ENCODE results near the gene PDLIM1. TPM values are rescaled to one million over a fixed set of nuclear protein-coding genes. Genes with fewer than 3 reads are reported as not detected.
A peak's percentile ranks its signal among the peaks of the same experiment; 100 is the strongest.

Gene PDLIM1
- total RNA-seq, 1 experiment from 2014 or later, result 4.4 TPM

- in situ Hi-C loops (cut with HindIII; ENCODE audit: low pct_unique_long_range_greater_than_20kb, low sequenced_read_pairs), result no loop called here
- no peak for DNase-seq (ENCODE audit: low read depth, low spot score)
Measured at GRCh38 chr10:95277614-95278013, 13.2 kb downstream of the PDLIM1 start.

GRCh38 chr10:95277201-95277570, 13.6 kb downstream of the PDLIM1 start:
- in situ Hi-C loops (cut with HindIII; ENCODE audit: low pct_unique_long_range_greater_than_20kb, low sequenced_read_pairs), result no loop called here
- DNase-seq (ENCODE audit: low read depth, low spot score), result no peak

- in situ Hi-C loops (cut with HindIII; ENCODE audit: low pct_unique_long_range_greater_than_20kb, low sequenced_read_pairs), result no loop called here
- DNase-seq (ENCODE audit: low read depth, low spot score), result no peak
Measured at GRCh38 chr10:95276367-95277200, 14.2 kb downstream of the PDLIM1 start.

- in situ Hi-C loops (cut with HindIII; ENCODE audit: low pct_unique_long_range_greater_than_20kb, low sequenced_read_pairs), result no loop called here
Measured at GRCh38 chr10:95275726-95276366, 15.0 kb downstream of the PDLIM1 start.

GRCh38 chr10:95273393-95274312, 17.1 kb downstream of the PDLIM1 start:
- no peak for DNase-seq (ENCODE audit: low read depth, low spot score)
- in situ Hi-C loops (cut with HindIII; ENCODE audit: low pct_unique_long_range_greater_than_20kb, low sequenced_read_pairs), result no loop called here

More at GRCh38 chr10:95275726-95276366, 15.0 kb downstream of the PDLIM1 start:
- DNase-seq (ENCODE audit: low read depth, low spot score), result no peak

GRCh38 chr10:95268438-95268837, 22.4 kb downstream of the PDLIM1 start:
- in situ Hi-C loops (cut with HindIII; ENCODE audit: low pct_unique_long_range_greater_than_20kb, low sequenced_read_pairs), result no loop called here

GRCh38 chr10:95267251-95267650, 23.6 kb downstream of the PDLIM1 start:
- no peak for DNase-seq (ENCODE audit: low read depth, low spot score)
- in situ Hi-C loops (cut with HindIII; ENCODE audit: low pct_unique_long_range_greater_than_20kb, low sequenced_read_pairs), result no loop called here

More at GRCh38 chr10:95268438-95268837, 22.4 kb downstream of the PDLIM1 start:
- DNase-seq (ENCODE audit: low read depth, low spot score), result no peak

GRCh38 chr10:95266674-95267095, 24.1 kb downstream of the PDLIM1 start:
- in situ Hi-C loops (cut with HindIII; ENCODE audit: low pct_unique_long_range_greater_than_20kb, low sequenced_read_pairs), result no loop called here
- DNase-seq (ENCODE audit: low read depth, low spot score), result peak; percentile 11

GRCh38 chr10:95265572-95265971, 25.2 kb downstream of the PDLIM1 start:
- in situ Hi-C loops (cut with HindIII; ENCODE audit: low pct_unique_long_range_greater_than_20kb, low sequenced_read_pairs), result no loop called here
- DNase-seq (ENCODE audit: low read depth, low spot score), result no peak

GRCh38 chr10:95264227-95265051, 26.4 kb downstream of the PDLIM1 start:
- no peak for DNase-seq (ENCODE audit: low read depth, low spot score)
- in situ Hi-C loops (cut with HindIII; ENCODE audit: low pct_unique_long_range_greater_than_20kb, low sequenced_read_pairs), result no loop called here

GRCh38 chr10:95263864-95264226, 27.0 kb downstream of the PDLIM1 start:
- in situ Hi-C loops (cut with HindIII; ENCODE audit: low pct_unique_long_range_greater_than_20kb, low sequenced_read_pairs), result no loop called here
- no peak for DNase-seq (ENCODE audit: low read depth, low spot score)

GRCh38 chr10:95262763-95263518, 27.9 kb downstream of the PDLIM1 start:
- no peak for DNase-seq (ENCODE audit: low read depth, low spot score)
- in situ Hi-C loops (cut with HindIII; ENCODE audit: low pct_unique_long_range_greater_than_20kb, low sequenced_read_pairs), result no loop called here

- DNase-seq (ENCODE audit: low read depth, low spot score), result no peak
- in situ Hi-C loops (cut with HindIII; ENCODE audit: low pct_unique_long_range_greater_than_20kb, low sequenced_read_pairs), result no loop called here
Measured at GRCh38 chr10:95261926-95262325, 28.9 kb downstream of the PDLIM1 start.

- DNase-seq (ENCODE audit: low read depth, low spot score), result no peak
- in situ Hi-C loops (cut with HindIII; ENCODE audit: low pct_unique_long_range_greater_than_20kb, low sequenced_read_pairs), result no loop called here
Measured at GRCh38 chr10:95260909-95261552, 29.8 kb downstream of the PDLIM1 start.

- in situ Hi-C loops (cut with HindIII; ENCODE audit: low pct_unique_long_range_greater_than_20kb, low sequenced_read_pairs), result no loop called here
- DNase-seq (ENCODE audit: low read depth, low spot score), result no peak
Measured at GRCh38 chr10:95260397-95260881, 30.4 kb downstream of the PDLIM1 start.

- in situ Hi-C loops (cut with HindIII; ENCODE audit: low pct_unique_long_range_greater_than_20kb, low sequenced_read_pairs), result no loop called here
- no peak for DNase-seq (ENCODE audit: low read depth, low spot score)
Measured at GRCh38 chr10:95257849-95258248, 33.0 kb downstream of the PDLIM1 start.
